Measurements from ENCODE around the gene PNCK.
"Not testable (repeated sequence)": the region's sequence is repeated elsewhere in the genome, so short reads cannot be mapped to it uniquely, and the experiment has no call there.

The PNCK gene

GRCh38 chrX:153685156-153685536 lies 11.5 kb upstream of the PNCK start:
- DNase-seq: no peak

GRCh38 chrX:153684467-153685155 lies 11.0 kb upstream of the PNCK start:
- no peak for DNase-seq

GRCh38 chrX:153683486-153683885 lies 9.9 kb upstream of the PNCK start:
- not testable (repeated sequence) for DNase-seq

- no peak for DNase-seq
Measured at GRCh38 chrX:153681175-153681574, 7.6 kb upstream of the PNCK start.

- DNase-seq: no peak
Measured at GRCh38 chrX:153674219-153674851, 722 bp upstream of the PNCK start.

- DNase-seq: no peak
Measured at GRCh38 chrX:153672531-153673427, 834 bp downstream of the PNCK start.

GRCh38 chrX:153671589-153672530 lies 1.8 kb downstream of the PNCK start:
- DNase-seq: no peak

GRCh38 chrX:153670748-153671588 lies 2.6 kb downstream of the PNCK start:
- no peak for DNase-seq

- no peak for DNase-seq
Measured at GRCh38 chrX:153669901-153670731, 3.5 kb downstream of the PNCK start.

- DNase-seq: peak; percentile 19
Measured at GRCh38 chrX:153669174-153669890, 4.3 kb downstream of the PNCK start.

- no peak for DNase-seq
Measured at GRCh38 chrX:153668423-153669173, 5.0 kb downstream of the PNCK start.

GRCh38 chrX:153667956-153668396 lies 5.6 kb downstream of the PNCK start:
- DNase-seq: peak; percentile 77

GRCh38 chrX:153667281-153667955 lies 6.2 kb downstream of the PNCK start:
- no peak for DNase-seq

- DNase-seq: no peak
Measured at GRCh38 chrX:153665726-153666306, 7.8 kb downstream of the PNCK start.

GRCh38 chrX:153662266-153662665 lies 11.3 kb downstream of the PNCK start:
- peak; percentile 34 for DNase-seq

- DNase-seq: no peak
Measured at GRCh38 chrX:153659268-153659667, 14.3 kb downstream of the PNCK start.

GRCh38 chrX:153657161-153657560 lies 16.5 kb downstream of the PNCK start:
- no peak for DNase-seq

- DNase-seq: no peak
Measured at GRCh38 chrX:153653556-153653955, 20.1 kb downstream of the PNCK start.

Measured in activated CD4-positive, alpha-beta T cell treated with anti-CD3 and anti-CD28 coated beads, Interleukin-2, amount 50 U/mL, for 16 hours (primary cell).